GM12865 (cell line): ENCODE measurements around the gene ITK.

Source experiments
- DNase-seq: peaks from one replicate; pipeline ENCODE4 v3.0.0; 2010; ENCODE audit warnings: low read depth
- H3K4me3 ChIP-seq: 2 replicates; pipeline ENCODE4 v1.5.1; 2011; ENCODE audit warnings: mild to moderate bottlenecking, low read depth, low read length, control low read depth
- TF ChIP-seq, protein P1 (sequence below): IDR thresholded peaks from 2 replicates; pipeline ENCODE4 v1.5.1; 2011; ENCODE audit warnings: low read length, control low read depth, low read depth, inconsistent platforms; ENCODE audit not compliant: insufficient read depth; ENCODE audit errors: missing control alignments

The ITK gene

DNA sequence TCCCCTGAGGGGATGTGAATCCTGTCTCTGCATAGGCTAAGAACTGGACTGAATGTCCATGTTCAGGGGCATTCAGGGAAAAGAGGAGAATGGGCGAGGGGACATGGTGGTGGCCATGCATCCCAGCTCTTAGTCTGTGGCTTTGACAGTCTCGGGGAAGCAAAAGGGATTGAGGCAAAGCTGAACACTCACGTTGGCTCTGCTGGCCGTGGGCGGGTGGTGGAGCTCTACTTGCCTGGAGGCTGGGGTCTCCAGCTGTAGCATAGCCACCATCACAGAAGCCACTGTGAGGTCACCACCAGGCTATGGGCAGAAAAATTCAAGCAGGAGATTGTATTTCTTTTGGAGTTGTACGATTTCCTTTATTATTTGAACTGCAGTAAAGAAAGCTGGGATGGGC lies 18.6 kb upstream of the ITK start:
- TF ChIP-seq, protein P1, sequence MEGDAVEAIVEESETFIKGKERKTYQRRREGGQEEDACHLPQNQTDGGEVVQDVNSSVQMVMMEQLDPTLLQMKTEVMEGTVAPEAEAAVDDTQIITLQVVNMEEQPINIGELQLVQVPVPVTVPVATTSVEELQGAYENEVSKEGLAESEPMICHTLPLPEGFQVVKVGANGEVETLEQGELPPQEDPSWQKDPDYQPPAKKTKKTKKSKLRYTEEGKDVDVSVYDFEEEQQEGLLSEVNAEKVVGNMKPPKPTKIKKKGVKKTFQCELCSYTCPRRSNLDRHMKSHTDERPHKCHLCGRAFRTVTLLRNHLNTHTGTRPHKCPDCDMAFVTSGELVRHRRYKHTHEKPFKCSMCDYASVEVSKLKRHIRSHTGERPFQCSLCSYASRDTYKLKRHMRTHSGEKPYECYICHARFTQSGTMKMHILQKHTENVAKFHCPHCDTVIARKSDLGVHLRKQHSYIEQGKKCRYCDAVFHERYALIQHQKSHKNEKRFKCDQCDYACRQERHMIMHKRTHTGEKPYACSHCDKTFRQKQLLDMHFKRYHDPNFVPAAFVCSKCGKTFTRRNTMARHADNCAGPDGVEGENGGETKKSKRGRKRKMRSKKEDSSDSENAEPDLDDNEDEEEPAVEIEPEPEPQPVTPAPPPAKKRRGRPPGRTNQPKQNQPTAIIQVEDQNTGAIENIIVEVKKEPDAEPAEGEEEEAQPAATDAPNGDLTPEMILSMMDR, result no peak
- H3K4me3 ChIP-seq, result no peak overlapping the region
- no peak for DNase-seq

DNA sequence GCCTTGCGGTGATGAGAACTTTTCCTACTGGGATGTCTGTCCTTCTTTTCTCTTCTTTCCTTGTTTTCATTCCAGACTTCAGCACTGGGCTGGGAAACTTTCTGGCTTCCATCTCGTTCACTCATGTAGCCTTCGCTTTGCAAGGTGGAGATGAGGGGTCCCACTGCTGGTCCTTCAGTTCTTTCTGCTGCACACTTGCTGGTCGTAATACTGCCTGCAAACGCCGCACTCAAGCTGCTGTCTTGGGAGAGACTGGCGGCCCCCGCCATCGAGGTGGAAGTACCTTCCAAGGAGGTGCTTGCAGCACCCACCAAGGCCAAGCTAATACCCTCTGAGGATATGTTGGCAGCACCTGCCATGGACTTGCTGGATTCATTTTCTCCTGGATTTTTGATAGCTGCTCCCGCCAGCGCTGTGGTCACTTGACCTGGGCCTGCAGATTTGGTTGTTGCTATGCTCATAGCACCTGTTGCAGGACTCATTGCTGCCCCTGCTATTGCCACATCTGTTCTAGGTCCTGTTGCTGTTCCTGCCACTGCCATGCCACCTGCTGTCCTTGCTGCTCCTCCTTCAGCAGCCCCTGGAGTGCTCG lies 17.6 kb upstream of the ITK start:
- TF ChIP-seq, protein P1, result no peak
- no peak overlapping the region for H3K4me3 ChIP-seq
- no peak for DNase-seq

DNA sequence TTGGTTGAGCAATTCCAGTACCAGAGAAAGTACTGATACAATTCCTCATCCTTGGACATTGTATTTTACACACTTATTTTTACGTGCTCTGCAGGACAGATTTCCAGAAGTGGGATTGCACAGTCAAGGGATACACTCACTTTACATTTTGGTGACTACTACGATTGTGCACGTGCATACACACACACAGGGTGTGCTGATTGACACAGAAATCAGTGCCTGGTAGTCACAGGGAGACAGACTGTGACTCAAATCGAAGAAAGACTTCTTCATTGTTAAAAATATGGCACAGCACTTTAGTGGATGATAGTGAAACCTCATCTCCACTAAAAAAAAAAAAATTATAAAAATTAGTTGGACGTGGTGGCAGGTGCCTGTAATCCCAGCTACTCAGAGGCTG lies 16.1 kb upstream of the ITK start:
- DNase-seq, result no peak
- no peak overlapping the region for H3K4me3 ChIP-seq
- TF ChIP-seq, protein P1, result no peak

DNA sequence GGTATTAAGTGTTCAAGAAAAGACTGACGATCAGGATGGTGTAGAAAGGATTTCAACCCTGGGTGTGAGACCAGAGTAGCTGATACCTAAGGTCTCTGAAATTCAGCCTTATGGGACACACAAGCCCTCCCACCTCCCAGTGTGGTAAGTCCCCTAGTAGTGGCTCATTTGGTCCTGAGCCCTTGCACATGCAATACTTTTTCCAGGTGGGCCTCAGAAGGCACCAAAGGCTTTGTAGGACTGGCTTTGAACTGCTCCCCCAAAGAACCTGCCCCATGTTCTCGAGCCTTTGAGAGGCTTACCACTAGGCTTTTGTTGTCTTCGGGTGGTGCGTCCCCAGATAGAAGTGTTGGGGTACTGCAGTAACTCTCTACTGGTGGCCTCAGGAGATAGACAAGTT lies 15.4 kb upstream of the ITK start:
- TF ChIP-seq, protein P1, result no peak
- no peak overlapping the region for H3K4me3 ChIP-seq
- no peak for DNase-seq

DNA sequence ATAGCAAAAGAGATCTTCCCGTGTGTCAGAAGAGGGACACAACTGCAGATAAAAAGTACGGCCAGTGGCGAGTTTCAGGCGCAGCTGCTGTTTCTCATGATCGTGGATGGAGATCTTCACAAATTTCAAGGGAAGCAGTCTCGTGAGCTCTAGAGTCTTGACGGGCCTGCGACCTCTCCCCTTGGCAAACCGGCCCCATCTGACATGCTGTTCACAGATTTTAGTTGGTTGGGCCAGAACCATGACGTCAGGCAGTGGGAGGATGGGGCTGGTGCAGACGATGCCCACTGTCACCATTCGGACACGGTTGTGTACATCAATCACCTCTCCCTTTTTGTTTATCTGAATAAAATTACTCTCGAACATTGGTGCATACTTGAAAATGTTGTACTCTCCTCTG lies 15.0 kb upstream of the ITK start:
- TF ChIP-seq, protein P1, result no peak
- DNase-seq, result no peak
- H3K4me3 ChIP-seq, result no peak overlapping the region

DNA sequence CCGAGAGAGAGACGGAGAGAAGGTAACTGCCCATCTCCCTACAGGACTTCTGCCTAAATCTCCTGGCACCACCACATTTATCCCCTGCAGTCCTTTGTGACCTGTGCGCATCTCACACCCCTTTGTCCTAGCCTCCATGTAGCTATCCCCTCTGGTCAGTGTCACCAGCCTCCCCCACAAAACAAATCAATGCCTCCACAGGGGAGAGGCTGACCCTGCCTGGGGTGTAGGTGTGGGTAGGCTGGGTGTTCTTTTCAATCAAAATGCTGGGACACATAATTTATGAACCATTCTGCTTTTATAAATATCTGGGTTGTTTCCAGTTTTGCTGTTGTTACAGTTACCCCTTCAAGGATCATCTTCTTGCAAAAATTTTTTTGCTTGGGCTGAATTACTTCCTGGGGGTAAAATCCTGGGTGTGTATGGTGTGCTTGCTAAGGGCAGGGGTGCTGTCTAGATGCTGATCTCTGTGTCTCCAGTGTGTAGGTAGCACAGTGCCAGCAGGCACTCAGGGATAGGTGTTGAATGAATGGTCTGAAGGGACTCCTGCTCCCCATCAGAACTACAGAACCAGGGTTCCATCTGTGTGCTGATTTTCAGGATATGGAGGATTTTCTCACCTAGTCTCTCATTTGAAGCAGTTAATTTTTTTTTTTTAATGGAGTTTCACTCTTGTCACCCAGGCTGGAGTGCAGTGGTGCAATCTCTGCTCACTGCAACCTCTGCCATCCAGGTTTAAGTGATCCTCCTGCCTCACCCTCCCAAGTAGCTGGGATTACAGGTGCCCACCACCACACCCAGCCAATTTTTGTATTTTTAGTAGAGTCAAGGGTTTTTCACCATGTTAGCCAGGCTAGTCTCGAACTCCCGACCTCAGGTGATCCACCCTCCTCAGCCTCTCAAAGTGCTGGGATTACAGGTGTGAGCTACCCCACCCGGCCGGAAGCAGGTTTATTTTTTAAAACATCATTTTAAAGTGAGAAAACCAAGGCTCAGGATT lies 14.1 kb upstream of the ITK start, which contains the start of gene GARIN3:
Gene GARIN3 (minus strand): TSS at position 51 of the 1,000 bp plus-strand sequence. CDS start 96 bp downstream, outside the sequence.
- TF ChIP-seq, protein P1, result no peak
- no peak for DNase-seq
- no peak within 1 kb of the TSS for H3K4me3 ChIP-seq
